HepG2 (cell line): ENCODE data around the gene CADM1. TPM values are rescaled to one million over a fixed set of nuclear protein-coding genes. Genes with fewer than 3 reads are reported as not detected.

ENCODE experiments used
- CHCHD3 ChIP-seq: sonication (generic); formaldehyde crosslinking; IDR thresholded peaks from 2 replicates; pipeline ENCODE4 v1.8.0; 2022; ENCODE audit warnings: mild to moderate bottlenecking, missing genetic modification reagents, moderate library complexity
- ELF1 ChIP-seq: sonication (generic); formaldehyde crosslinking; IDR thresholded peaks from 2 replicates; pipeline ENCODE4 v1.4.0; 2020; ENCODE audit warnings: missing genetic modification reagents
- FIP1L1 ChIP-seq: fragments of 200-400 bp; formaldehyde crosslinking; IDR thresholded peaks from 2 replicates; pipeline ENCODE4 v1.6.1; 2018; ENCODE audit warnings: low read depth, mild to moderate bottlenecking, low read length, moderate library complexity, borderline replicate concordance; ENCODE audit not compliant: insufficient read depth
- GABPA ChIP-seq, 2 experiments: IDR thresholded peaks; 2 replicates each; pipeline ENCODE4 v1.6.1; 2011 to 2016; ENCODE audit warnings: low read depth in 2 of 2, low read length in 1 of 2, missing biosample characterization in 1 of 2, missing genetic modification characterization in 1 of 2
- HOXA9 ChIP-seq: sonication (generic); formaldehyde crosslinking; IDR thresholded peaks from 2 replicates; pipeline ENCODE4 v1.8.1; 2022; ENCODE audit warnings: missing genetic modification reagents, mild to moderate bottlenecking, moderate library complexity, borderline replicate concordance
- JUNB ChIP-seq: sonication (generic); formaldehyde crosslinking; IDR thresholded peaks from 2 replicates; pipeline ENCODE4 v1.8.0; 2022; ENCODE audit warnings: missing genetic modification reagents, mild to moderate bottlenecking, borderline replicate concordance
- NCOR1 ChIP-seq: fragments of 200-600 bp; sonication (generic); IDR thresholded peaks from 2 replicates; pipeline ENCODE4 v1.7.0; 2017; ENCODE audit warnings: antibody characterized with exemption, low read length, borderline replicate concordance
- NR2F6 ChIP-seq, 2 experiments: IDR thresholded peaks; 2 replicates each; pipeline ENCODE4 v1.6.1; 2016; ENCODE audit warnings: antibody characterized with exemption in 1 of 2, mild to moderate bottlenecking in 1 of 2
- PCBP2 ChIP-seq: fragments of 200-400 bp; formaldehyde crosslinking; optimal IDR thresholded peaks from 2 replicates; pipeline ENCODE3; 2018; ENCODE audit warnings: low read length, low read depth; ENCODE audit not compliant: poor library complexity, severe bottlenecking
- SATB2 ChIP-seq: sonication (generic); formaldehyde crosslinking; IDR thresholded peaks from 2 replicates; pipeline ENCODE4 v1.5.0; 2020; ENCODE audit warnings: missing genetic modification reagents
- SMAD9 ChIP-seq: sonication (generic); formaldehyde crosslinking; IDR thresholded peaks from 2 replicates; pipeline ENCODE4 v1.5.1; 2020; ENCODE audit warnings: mild to moderate bottlenecking, missing genetic modification reagents
- SRSF9 ChIP-seq: fragments of 200-400 bp; formaldehyde crosslinking; IDR thresholded peaks from 2 replicates; pipeline ENCODE4 v1.6.1; 2018; ENCODE audit warnings: borderline replicate concordance, mild to moderate bottlenecking, low read depth, low read length; ENCODE audit not compliant: insufficient read depth, poor library complexity, severe bottlenecking
- TP53 ChIP-seq: sonication (generic); formaldehyde crosslinking; conservative IDR thresholded peaks from 2 replicates; pipeline ENCODE4 v1.4.0; 2020; ENCODE audit warnings: missing genetic modification reagents
- ZMYM3 ChIP-seq: sonication (generic); formaldehyde crosslinking; IDR thresholded peaks from 2 replicates; pipeline ENCODE4 v1.5.1; 2020; ENCODE audit warnings: mild to moderate bottlenecking, missing genetic modification reagents
- ZNF160 ChIP-seq: sonication (generic); formaldehyde crosslinking; IDR thresholded peaks from 2 replicates; pipeline ENCODE4 v1.8.0; 2022; ENCODE audit warnings: mild to moderate bottlenecking, inconsistent platforms, missing genetic modification reagents
- ZNF510 ChIP-seq: sonication (generic); formaldehyde crosslinking; IDR thresholded peaks from 2 replicates; pipeline ENCODE4 v1.4.0; 2020; ENCODE audit warnings: low read depth, mild to moderate bottlenecking, missing genetic modification reagents
- ZNF7 ChIP-seq: IDR thresholded peaks from 2 replicates; pipeline ENCODE4 v1.6.1; 2016; ENCODE audit warnings: missing biosample characterization, missing genetic modification reagents
- polyA plus RNA-seq, 8 experiments: library from polyadenylated mRNA; depleted of rRNA in 3 of 8; stranded (reverse) in 7 of 8; unstranded in 1 of 8; fragments of >200 nt; fragmentation: Illumina TruSeq in 4 of 8; extraction: Trizol in 4 of 8; gene quantifications; 2 replicates each; pipeline versions ENCODE4 v1.2.1 to v1.2.3, GENCODE V29; 2011 to 2016; ENCODE audit warnings: low read depth in 4 of 8, missing spikeins in 1 of 8, mixed read lengths in 1 of 8; ENCODE audit not compliant: insufficient read depth in 1 of 8
- total RNA-seq, 5 experiments: library from RNA; depleted of rRNA; stranded (reverse); fragments of >200 nt; fragmentation: Illumina TruSeq; extraction: Trizol; gene quantifications; 2 replicates each; pipeline ENCODE4 v1.2.3, GENCODE V29; 2016; ENCODE audit warnings: low read depth in 1 of 5
- TF ChIP-seq, protein P1 (sequence below): sonication (generic); formaldehyde crosslinking; IDR thresholded peaks from 2 replicates; pipeline ENCODE4 v1.5.0; 2020; ENCODE audit warnings: mild to moderate bottlenecking, missing genetic modification reagents, borderline replicate concordance
- TF ChIP-seq, protein P2 (sequence below): sonication (generic); formaldehyde crosslinking; IDR thresholded peaks from 2 replicates; pipeline ENCODE4 v1.4.0; 2020; ENCODE audit warnings: missing genetic modification reagents
- TF ChIP-seq, protein P3 (sequence below): sonication (generic); formaldehyde crosslinking; IDR thresholded peaks from 2 replicates; pipeline ENCODE4 v1.5.0; 2020; ENCODE audit warnings: missing genetic modification reagents, mild to moderate bottlenecking, borderline replicate concordance
- TF ChIP-seq, protein P4 (sequence below): sonication (generic); formaldehyde crosslinking; IDR thresholded peaks from 2 replicates; pipeline ENCODE4 v1.4.0; 2020; ENCODE audit warnings: mild to moderate bottlenecking, missing genetic modification reagents

The CADM1 gene
- total and polyA plus RNA-seq, 2 of the 13 experiments (the other 11 are each of a cell fraction or from before 2014, with no cell fraction given): 71.3 to 122 TPM

DNA sequence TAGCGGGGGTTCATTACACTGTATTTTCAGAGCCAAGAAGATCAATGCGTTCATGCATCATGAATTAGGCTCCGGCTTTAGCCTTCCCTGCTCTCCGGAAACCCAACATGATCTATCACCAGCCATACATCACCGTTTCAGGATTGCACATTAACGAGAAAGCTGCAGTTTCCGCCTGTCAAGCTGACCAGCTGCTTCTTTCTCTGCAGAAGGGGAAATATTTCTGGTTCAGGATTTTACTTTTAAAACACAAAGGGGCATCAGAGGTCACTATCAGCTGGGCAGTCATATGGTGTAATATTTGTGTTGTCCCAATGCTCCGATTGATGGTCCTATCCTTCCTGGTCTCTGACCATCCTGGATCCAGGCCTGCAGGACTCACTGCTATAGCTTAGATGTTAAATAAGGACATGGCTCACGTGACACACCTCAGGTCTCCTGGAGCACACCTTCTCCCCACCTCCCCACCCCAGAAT, 21.4 kb upstream of the CADM1 start (continued):
- TF ChIP-seq, protein P1, sequence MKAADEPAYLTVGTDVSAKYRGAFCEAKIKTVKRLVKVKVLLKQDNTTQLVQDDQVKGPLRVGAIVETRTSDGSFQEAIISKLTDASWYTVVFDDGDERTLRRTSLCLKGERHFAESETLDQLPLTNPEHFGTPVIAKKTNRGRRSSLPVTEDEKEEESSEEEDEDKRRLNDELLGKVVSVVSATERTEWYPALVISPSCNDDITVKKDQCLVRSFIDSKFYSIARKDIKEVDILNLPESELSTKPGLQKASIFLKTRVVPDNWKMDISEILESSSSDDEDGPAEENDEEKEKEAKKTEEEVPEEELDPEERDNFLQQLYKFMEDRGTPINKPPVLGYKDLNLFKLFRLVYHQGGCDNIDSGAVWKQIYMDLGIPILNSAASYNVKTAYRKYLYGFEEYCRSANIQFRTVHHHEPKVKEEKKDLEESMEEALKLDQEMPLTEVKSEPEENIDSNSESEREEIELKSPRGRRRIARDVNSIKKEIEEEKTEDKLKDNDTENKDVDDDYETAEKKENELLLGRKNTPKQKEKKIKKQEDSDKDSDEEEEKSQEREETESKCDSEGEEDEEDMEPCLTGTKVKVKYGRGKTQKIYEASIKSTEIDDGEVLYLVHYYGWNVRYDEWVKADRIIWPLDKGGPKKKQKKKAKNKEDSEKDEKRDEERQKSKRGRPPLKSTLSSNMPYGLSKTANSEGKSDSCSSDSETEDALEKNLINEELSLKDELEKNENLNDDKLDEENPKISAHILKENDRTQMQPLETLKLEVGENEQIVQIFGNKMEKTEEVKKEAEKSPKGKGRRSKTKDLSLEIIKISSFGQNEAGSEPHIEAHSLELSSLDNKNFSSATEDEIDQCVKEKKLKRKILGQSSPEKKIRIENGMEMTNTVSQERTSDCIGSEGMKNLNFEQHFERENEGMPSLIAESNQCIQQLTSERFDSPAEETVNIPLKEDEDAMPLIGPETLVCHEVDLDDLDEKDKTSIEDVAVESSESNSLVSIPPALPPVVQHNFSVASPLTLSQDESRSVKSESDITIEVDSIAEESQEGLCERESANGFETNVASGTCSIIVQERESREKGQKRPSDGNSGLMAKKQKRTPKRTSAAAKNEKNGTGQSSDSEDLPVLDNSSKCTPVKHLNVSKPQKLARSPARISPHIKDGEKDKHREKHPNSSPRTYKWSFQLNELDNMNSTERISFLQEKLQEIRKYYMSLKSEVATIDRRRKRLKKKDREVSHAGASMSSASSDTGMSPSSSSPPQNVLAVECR (CRISPR knock-in tag): peak; percentile 35; the same call in 1 of the 2 replicates
- TF ChIP-seq, protein P2, sequence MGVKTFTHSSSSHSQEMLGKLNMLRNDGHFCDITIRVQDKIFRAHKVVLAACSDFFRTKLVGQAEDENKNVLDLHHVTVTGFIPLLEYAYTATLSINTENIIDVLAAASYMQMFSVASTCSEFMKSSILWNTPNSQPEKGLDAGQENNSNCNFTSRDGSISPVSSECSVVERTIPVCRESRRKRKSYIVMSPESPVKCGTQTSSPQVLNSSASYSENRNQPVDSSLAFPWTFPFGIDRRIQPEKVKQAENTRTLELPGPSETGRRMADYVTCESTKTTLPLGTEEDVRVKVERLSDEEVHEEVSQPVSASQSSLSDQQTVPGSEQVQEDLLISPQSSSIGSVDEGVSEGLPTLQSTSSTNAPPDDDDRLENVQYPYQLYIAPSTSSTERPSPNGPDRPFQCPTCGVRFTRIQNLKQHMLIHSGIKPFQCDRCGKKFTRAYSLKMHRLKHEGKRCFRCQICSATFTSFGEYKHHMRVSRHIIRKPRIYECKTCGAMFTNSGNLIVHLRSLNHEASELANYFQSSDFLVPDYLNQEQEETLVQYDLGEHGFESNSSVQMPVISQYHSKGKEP (CRISPR knock-in tag): no peak
- TF ChIP-seq NCOR1 (no peak), SATB2 (CRISPR knock-in tag) (no peak), NR2F6 (IDR thresholded peaks at IDR 0.05) (peak; percentile 75), NR2F6 (CRISPR knock-in tag; IDR thresholded peaks at IDR 0.05) (peak; percentile 81), ELF1 (0 out of 2 replicates have a peak, but pooled peaks have one; percentile 12), JUNB (CRISPR knock-in tag) (no peak), GABPA (IDR thresholded peaks at IDR 0.05; ENCODE audit: low read depth, low read length) (no peak), GABPA (CRISPR knock-in tag; IDR thresholded peaks at IDR 0.05; ENCODE audit: low read depth) (peak; percentile 25; the same call in 1 of the 2 replicates), TP53 (CRISPR knock-in tag) (no peak), HOXA9 (CRISPR knock-in tag) (no peak), SMAD9 (CRISPR knock-in tag) (no peak), SRSF9 (no peak), ZNF7 (no peak), FIP1L1 (no peak), PCBP2 (no peak), ZNF160 (CRISPR knock-in tag) (no peak), CHCHD3 (CRISPR knock-in tag) (no peak), ZMYM3 (CRISPR knock-in tag) (no peak), ZNF510 (CRISPR knock-in tag) (no peak)
- TF ChIP-seq, protein P3, sequence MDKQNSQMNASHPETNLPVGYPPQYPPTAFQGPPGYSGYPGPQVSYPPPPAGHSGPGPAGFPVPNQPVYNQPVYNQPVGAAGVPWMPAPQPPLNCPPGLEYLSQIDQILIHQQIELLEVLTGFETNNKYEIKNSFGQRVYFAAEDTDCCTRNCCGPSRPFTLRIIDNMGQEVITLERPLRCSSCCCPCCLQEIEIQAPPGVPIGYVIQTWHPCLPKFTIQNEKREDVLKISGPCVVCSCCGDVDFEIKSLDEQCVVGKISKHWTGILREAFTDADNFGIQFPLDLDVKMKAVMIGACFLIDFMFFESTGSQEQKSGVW: no peak
- TF ChIP-seq, protein P4, sequence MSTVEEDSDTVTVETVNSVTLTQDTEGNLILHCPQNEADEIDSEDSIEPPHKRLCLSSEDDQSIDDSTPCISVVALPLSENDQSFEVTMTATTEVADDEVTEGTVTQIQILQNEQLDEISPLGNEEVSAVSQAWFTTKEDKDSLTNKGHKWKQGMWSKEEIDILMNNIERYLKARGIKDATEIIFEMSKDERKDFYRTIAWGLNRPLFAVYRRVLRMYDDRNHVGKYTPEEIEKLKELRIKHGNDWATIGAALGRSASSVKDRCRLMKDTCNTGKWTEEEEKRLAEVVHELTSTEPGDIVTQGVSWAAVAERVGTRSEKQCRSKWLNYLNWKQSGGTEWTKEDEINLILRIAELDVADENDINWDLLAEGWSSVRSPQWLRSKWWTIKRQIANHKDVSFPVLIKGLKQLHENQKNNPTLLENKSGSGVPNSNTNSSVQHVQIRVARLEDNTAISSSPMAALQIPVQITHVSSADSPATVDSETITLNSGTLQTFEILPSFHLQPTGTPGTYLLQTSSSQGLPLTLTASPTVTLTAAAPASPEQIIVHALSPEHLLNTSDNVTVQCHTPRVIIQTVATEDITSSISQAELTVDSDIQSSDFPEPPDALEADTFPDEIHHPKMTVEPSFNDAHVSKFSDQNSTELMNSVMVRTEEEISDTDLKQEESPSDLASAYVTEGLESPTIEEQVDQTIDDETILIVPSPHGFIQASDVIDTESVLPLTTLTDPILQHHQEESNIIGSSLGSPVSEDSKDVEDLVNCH (CRISPR knock-in tag): no peak
